T-helper 9 cell (primary cell): ENCODE results near the gene CCDC172.

Experiments
- DNase-seq: peaks from one replicate; pipeline ENCODE4 v3.0.0-alpha.2; 2020
- total RNA-seq, 2 donors: gene quantifications; one replicate each; lab custom pipeline; 2026; lab: John Stamatoyannopoulos, UW

CCDC172 gene
- 0 reads per million in 2 donors for total RNA-seq

GRCh38 chr10:116324227-116324950, at the start of gene CCDC172:
Gene CCDC172 (plus strand): TSS chr10:116324448. CDS start chr10:116325012, 564 bp downstream.
- no peak for DNase-seq

GRCh38 chr10:116276981-116277380, 47.3 kb upstream of the CCDC172 start:
- no peak for DNase-seq

- no peak for DNase-seq
Measured at GRCh38 chr10:116278846-116279245, 45.4 kb upstream of the CCDC172 start.

GRCh38 chr10:116281775-116282174, 42.5 kb upstream of the CCDC172 start:
- no peak for DNase-seq

- DNase-seq = no peak
Measured at GRCh38 chr10:116286626-116287200, 37.5 kb upstream of the CCDC172 start.

- DNase-seq = no peak
Measured at GRCh38 chr10:116287906-116288501, 36.2 kb upstream of the CCDC172 start.

- DNase-seq = no peak
Measured at GRCh38 chr10:116289652-116290051, 34.6 kb upstream of the CCDC172 start.

GRCh38 chr10:116292493-116292892, 31.8 kb upstream of the CCDC172 start:
- no peak for DNase-seq

GRCh38 chr10:116296291-116296721, 27.9 kb upstream of the CCDC172 start:
- DNase-seq = no peak

- DNase-seq = no peak
Measured at GRCh38 chr10:116298586-116298985, 25.7 kb upstream of the CCDC172 start.

GRCh38 chr10:116300542-116300941, 23.7 kb upstream of the CCDC172 start:
- no peak for DNase-seq

GRCh38 chr10:116304923-116305322, 19.3 kb upstream of the CCDC172 start:
- DNase-seq = no peak

- no peak for DNase-seq
Measured at GRCh38 chr10:116306847-116307246, 17.4 kb upstream of the CCDC172 start.

- no peak for DNase-seq
Measured at GRCh38 chr10:116307455-116307854, 16.8 kb upstream of the CCDC172 start.

GRCh38 chr10:116311016-116311415, 13.2 kb upstream of the CCDC172 start:
- DNase-seq = no peak

- DNase-seq = no peak
Measured at GRCh38 chr10:116311706-116312490, 12.3 kb upstream of the CCDC172 start.

GRCh38 chr10:116312548-116312947, 11.7 kb upstream of the CCDC172 start:
- no peak for DNase-seq

GRCh38 chr10:116316503-116316902, 7.7 kb upstream of the CCDC172 start:
- DNase-seq = no peak

- DNase-seq = no peak
Measured at GRCh38 chr10:116324951-116325635, 845 bp downstream of the CCDC172 start.

- no peak for DNase-seq
Measured at GRCh38 chr10:116325987-116326386, 1.7 kb downstream of the CCDC172 start.

- no peak for DNase-seq
Measured at GRCh38 chr10:116329153-116329552, 4.9 kb downstream of the CCDC172 start.

GRCh38 chr10:116331815-116332214, 7.6 kb downstream of the CCDC172 start:
- DNase-seq = no peak

- no peak for DNase-seq
Measured at GRCh38 chr10:116336866-116337265, 12.6 kb downstream of the CCDC172 start.
